HepG2 (cell line): ENCODE data around the gene CUTC. TPM values are rescaled to one million over a fixed set of nuclear protein-coding genes. Genes with fewer than 3 reads are reported as not detected.
A peak's percentile ranks its signal among the peaks of the same experiment; 100 is the strongest.

ENCODE experiments used
- ATRX ChIP-seq: sonication (generic); formaldehyde crosslinking; IDR thresholded peaks from 2 replicates; pipeline ENCODE4 v1.4.0; 2020; ENCODE audit warnings: missing genetic modification reagents, borderline replicate concordance
- CREM ChIP-seq, 2 experiments: sonication (generic) in 1 of 2; formaldehyde crosslinking in 1 of 2; IDR thresholded peaks; 2 replicates each; pipeline versions ENCODE4 v1.4.0 to v1.6.1; 2016 to 2020; ENCODE audit warnings: antibody characterized with exemption in 1 of 2, mild to moderate bottlenecking in 1 of 2, missing genetic modification reagents in 1 of 2
- HNRNPLL ChIP-seq: fragments of 200-400 bp; formaldehyde crosslinking; IDR thresholded peaks from 2 replicates; pipeline ENCODE4 v1.6.1; 2017; ENCODE audit warnings: mild to moderate bottlenecking, low read depth, low read length; ENCODE audit not compliant: poor library complexity, severe bottlenecking
- JUNB ChIP-seq: sonication (generic); formaldehyde crosslinking; IDR thresholded peaks from 2 replicates; pipeline ENCODE4 v1.8.0; 2022; ENCODE audit warnings: missing genetic modification reagents, mild to moderate bottlenecking, borderline replicate concordance
- KIAA2018 ChIP-seq: sonication (generic); formaldehyde crosslinking; IDR thresholded peaks from 2 replicates; pipeline ENCODE4 v1.5.0; 2020; ENCODE audit warnings: mild to moderate bottlenecking, missing genetic modification reagents, borderline replicate concordance
- MBNL3 ChIP-seq: fragments of 250-450 bp; sonication (Bioruptor Pico); conservative IDR thresholded peaks from 2 replicates; pipeline ENCODE4 v1.8.0; 2022; ENCODE audit warnings: mild to moderate bottlenecking, inconsistent platforms
- NR2F2 ChIP-seq: IDR thresholded peaks from 2 replicates; pipeline ENCODE4 v1.6.1; 2012; ENCODE audit warnings: low read depth, inconsistent platforms, borderline replicate concordance
- SNAPC2 ChIP-seq: sonication (generic); formaldehyde crosslinking; IDR thresholded peaks from 2 replicates; pipeline ENCODE4 v1.8.1; 2022; ENCODE audit warnings: mild to moderate bottlenecking, missing genetic modification reagents
- SP4 ChIP-seq: sonication (generic); formaldehyde crosslinking; IDR thresholded peaks from 2 replicates; pipeline ENCODE4 v1.8.1; 2023; ENCODE audit warnings: mild to moderate bottlenecking, missing genetic modification reagents
- ZHX2 ChIP-seq, 2 experiments: sonication (generic) in 1 of 2; formaldehyde crosslinking in 1 of 2; IDR thresholded peaks; 2 replicates each; pipeline versions ENCODE4 v1.6.1 to v1.9.0; 2014 to 2022; ENCODE audit warnings: antibody characterized with exemption in 1 of 2, borderline replicate concordance in 1 of 2, inconsistent platforms in 1 of 2, low read depth in 1 of 2, missing genetic modification reagents in 1 of 2
- ZNF296 ChIP-seq: sonication (generic); formaldehyde crosslinking; conservative IDR thresholded peaks from 2 replicates; pipeline ENCODE4 v1.5.0; 2020; ENCODE audit warnings: mild to moderate bottlenecking, missing genetic modification reagents
- ZNF598 ChIP-seq: sonication (generic); formaldehyde crosslinking; IDR thresholded peaks from 2 replicates; pipeline ENCODE4 v1.5.1; 2020; ENCODE audit warnings: mild to moderate bottlenecking, missing genetic modification reagents, borderline replicate concordance
- polyA plus RNA-seq, 8 experiments: library from polyadenylated mRNA; depleted of rRNA in 3 of 8; stranded (reverse) in 7 of 8; unstranded in 1 of 8; fragments of >200 nt; fragmentation: Illumina TruSeq in 4 of 8; extraction: Trizol in 4 of 8; gene quantifications; 2 replicates each; pipeline versions ENCODE4 v1.2.1 to v1.2.3, GENCODE V29; 2011 to 2016; ENCODE audit warnings: low read depth in 4 of 8, missing spikeins in 1 of 8, mixed read lengths in 1 of 8; ENCODE audit not compliant: insufficient read depth in 1 of 8
- total RNA-seq, 5 experiments: library from RNA; depleted of rRNA; stranded (reverse); fragments of >200 nt; fragmentation: Illumina TruSeq; extraction: Trizol; gene quantifications; 2 replicates each; pipeline ENCODE4 v1.2.3, GENCODE V29; 2016; ENCODE audit warnings: low read depth in 1 of 5

Gene CUTC
- total and polyA plus RNA-seq, 2 of the 13 experiments (the other 11 are each of a cell fraction or from before 2014, with no cell fraction given): 22.3 to 25.8 TPM

- TF ChIP-seq KIAA2018 (no peak), ATRX (CRISPR knock-in tag) (no peak), ZNF598 (peak; percentile 41; the same call in 1 of the 2 replicates), JUNB (no peak), HNRNPLL (peak; percentile 82), NR2F2 (0 out of 2 replicates have a peak, but pooled peaks have one; percentile 8), CREM (IDR thresholded peaks at IDR 0.05) (no peak; the same call in 1 of the 2 replicates), CREM (CRISPR knock-in tag; IDR thresholded peaks at IDR 0.05) (no peak), MBNL3 (CRISPR knock-in tag) (no peak), SP4 (CRISPR knock-in tag) (peak; percentile 80; the same call in 1 of the 2 replicates), ZHX2 (IDR thresholded peaks at IDR 0.05; ENCODE audit: low read depth) (no peak), ZHX2 (CRISPR knock-in tag; IDR thresholded peaks at IDR 0.05; ENCODE audit: borderline replicate concordance) (no peak), SNAPC2 (CRISPR knock-in tag) (0 out of 2 replicates have a peak, but pooled peaks have one; percentile 63), ZNF296 (CRISPR knock-in tag) (no peak)
These were observed at the start of gene CUTC, which contains the start of gene COX15 (continued) for GRCh38 chr10:99732033-99732842.
